BE2C (cell line): ENCODE results near the gene CENPU.

Source experiments
- DNase-seq: peaks from one replicate; pipeline ENCODE4 v3.0.0-alpha.2; 2020
- H3K27me3 ChIP-seq: fragments of 250-450 bp; sonication (Bioruptor Pico); 2 replicates; pipeline ENCODE4 v1.5.1; 2020; ENCODE audit warnings: mild to moderate bottlenecking
- H3K36me3 ChIP-seq: fragments of 250-450 bp; sonication (Bioruptor Pico); 2 replicates; pipeline ENCODE4 v1.5.1; 2020; ENCODE audit warnings: mild to moderate bottlenecking
- H3K4me1 ChIP-seq: fragments of 250-450 bp; sonication (Bioruptor Pico); 2 replicates; pipeline ENCODE4 v1.5.1; 2020
- H3K4me3 ChIP-seq: 2 replicates; pipeline ENCODE4 v1.5.1; 2011; ENCODE audit warnings: low read depth, low read length
- H3K9me3 ChIP-seq: fragments of 250-450 bp; sonication (Bioruptor Pico); 2 replicates; pipeline ENCODE4 v1.5.1; 2020
- CTCF ChIP-seq: IDR thresholded peaks from 2 replicates; pipeline ENCODE4 v1.5.1; 2012; ENCODE audit warnings: mild to moderate bottlenecking, low read depth, low read length

CENPU gene

GRCh38 chr4:184722798-184723197, 11.1 kb downstream of the CENPU start:
- Histone ChIP-seq H3K27me3 (no peaks in the 10 kb centered on the region), H3K9me3 (no peaks in the 10 kb centered on the region), H3K4me1 (no peaks in the 10 kb centered on the region), H3K4me3 (no peak overlapping the region), H3K36me3 (peaks cover 76% of the 10 kb centered on the region)
- peak; percentile 46 for TF ChIP-seq CTCF
- no peak for DNase-seq

GRCh38 chr4:184721254-184721653, 12.6 kb downstream of the CENPU start:
- H3K4me1 ChIP-seq, result no peaks in the 10 kb centered on the region
- no peaks in the 10 kb centered on the region for H3K9me3 ChIP-seq
- DNase-seq, result no peak
- H3K27me3 ChIP-seq, result no peaks in the 10 kb centered on the region
- H3K4me3 ChIP-seq, result no peak overlapping the region
- H3K36me3 ChIP-seq, result peaks cover 77% of the 10 kb centered on the region
- no peak for TF ChIP-seq CTCF

- DNase-seq, result no peak
- H3K4me1 ChIP-seq, result no peaks in the 10 kb centered on the region
- H3K36me3 ChIP-seq, result peaks cover 76% of the 10 kb centered on the region
- H3K9me3 ChIP-seq, result no peaks in the 10 kb centered on the region
- no peak overlapping the region for H3K4me3 ChIP-seq
- no peaks in the 10 kb centered on the region for H3K27me3 ChIP-seq
- TF ChIP-seq CTCF, result no peak
Observed at GRCh38 chr4:184719407-184719806, 14.5 kb downstream of the CENPU start.

- Histone ChIP-seq H3K4me1 (no peaks in the 10 kb centered on the region), H3K4me3 (no peak overlapping the region), H3K9me3 (no peaks in the 10 kb centered on the region), H3K36me3 (peaks cover 80% of the 10 kb centered on the region), H3K27me3 (no peaks in the 10 kb centered on the region)
- DNase-seq, result no peak
- TF ChIP-seq CTCF, result no peak
Observed at GRCh38 chr4:184715526-184715925, 18.4 kb downstream of the CENPU start.

- Histone ChIP-seq H3K9me3 (no peaks in the 10 kb centered on the region), H3K4me1 (no peaks in the 10 kb centered on the region), H3K36me3 (peaks cover 82% of the 10 kb centered on the region), H3K4me3 (no peak overlapping the region), H3K27me3 (no peaks in the 10 kb centered on the region)
- no peak for DNase-seq
- no peak for TF ChIP-seq CTCF
Observed at GRCh38 chr4:184713887-184714286, 20.0 kb downstream of the CENPU start.

- H3K27me3 ChIP-seq, result no peaks in the 10 kb centered on the region
- H3K4me1 ChIP-seq, result no peaks in the 10 kb centered on the region
- no peak for TF ChIP-seq CTCF
- peaks cover 81% of the 10 kb centered on the region for H3K36me3 ChIP-seq
- H3K9me3 ChIP-seq, result no peaks in the 10 kb centered on the region
- DNase-seq, result no peak
- no peak overlapping the region for H3K4me3 ChIP-seq
Observed at GRCh38 chr4:184712322-184712721, 21.6 kb downstream of the CENPU start.
